K562 (cell line): ENCODE results near the gene ATP4B. TPM values are rescaled to one million over a fixed set of nuclear protein-coding genes. Genes with fewer than 3 reads are reported as not detected.

Experiments used
- ATAC-seq: fragments of 200-7000 bp; cut with Tn5 transposase; 3 replicates; pipeline ENCODE4 v1.9.1; 2020; ENCODE audit warnings: moderate library complexity
- BruUV-seq: library from RNA; stranded (reverse); fragments of 400-500 nt; replicated peaks from 2 replicates; lab custom pipeline; 2021; lab: Mats Ljungman, UMichigan
- CTCF ChIA-PET: fragments of 300-600 bp; formaldehyde crosslinking; extraction: SDS; loops from one replicate; lab custom pipeline; 2021; ENCODE audit warnings: low intra/inter-chr PET ratio; lab: Yijun Ruan, JAX
- POLR2A ChIA-PET: fragments of 300-600, 350-650 bp; sonication (Branson Sonifier 250); formaldehyde crosslinking; extraction: SDS; loops from one replicate; lab custom pipeline; 2021; ENCODE audit warnings: antibody characterized with exemption, inconsistent platforms; lab: Yijun Ruan, JAX
- DNase-seq, 4 experiments: peaks; one replicate each; pipeline versions ENCODE4 v3.0.0 to v3.0.0-alpha.2; 2011 to 2018; ENCODE audit warnings: low spot score in 3 of 4, mixed read lengths in 3 of 4; ENCODE audit errors: extremely low read depth in 1 of 4
- FAIRE-seq: peaks from 2 replicates; lab custom pipeline; 2011; peaks lifted over from hg19 to GRCh38; lab: Jason Lieb, UNC
- H2AFZ ChIP-seq: 2 replicates; pipeline ENCODE4 v1.6.0; 2011; ENCODE audit warnings: low read depth, low read length, control low read depth, inconsistent platforms
- H3K27ac ChIP-seq: fragments of 200-600 bp; 3 replicates; pipeline ENCODE4 v1.8.0; 2011; ENCODE audit warnings: low read depth, mild to moderate bottlenecking, control low read depth, inconsistent platforms, low read length, moderate library complexity, mixed read lengths; ENCODE audit errors: extremely low read depth
- H3K27me3 ChIP-seq, 2 experiments: fragments of 300-600 bp in 1 of 2; 2 replicates in 1 of 2; 3 replicates in 1 of 2; pipeline versions ENCODE4 v1.6.0 to v1.8.0; 2011; ENCODE audit warnings: inconsistent platforms in 2 of 2, low read length in 2 of 2, mild to moderate bottlenecking in 1 of 2, mixed read lengths in 1 of 2, moderate library complexity in 1 of 2; ENCODE audit not compliant: control insufficient read depth in 2 of 2, insufficient read depth in 2 of 2
- H3K36me3 ChIP-seq: fragments of 300-600 bp; 3 replicates; pipeline ENCODE4 v1.8.0; 2011; ENCODE audit warnings: mild to moderate bottlenecking, low read length, inconsistent platforms; ENCODE audit not compliant: control insufficient read depth, insufficient read depth
- H3K4me1 ChIP-seq, 2 experiments: fragments of 200-600 bp in 1 of 2; replicated peaks in 1 of 2; 2 replicates in 1 of 2; 3 replicates in 1 of 2; pipeline versions ENCODE4 v1.5.1 to v1.8.0; 2011; ENCODE audit warnings: inconsistent platforms in 2 of 2, low read length in 2 of 2, mild to moderate bottlenecking in 1 of 2, mixed read lengths in 1 of 2, moderate library complexity in 1 of 2; ENCODE audit not compliant: control insufficient read depth in 2 of 2, insufficient read depth in 2 of 2
- H3K4me2 ChIP-seq: 2 replicates; pipeline ENCODE4 v1.6.1; 2011; ENCODE audit warnings: low read length, control low read depth, inconsistent platforms, mixed read lengths; ENCODE audit not compliant: insufficient read depth
- H3K4me3 ChIP-seq: fragments of 200-600 bp; sonication (generic), shearing (Covaris generic); 2 replicates; pipeline ENCODE4 v1.5.1; 2016; ENCODE audit warnings: control low read depth, inconsistent platforms
- H3K79me2 ChIP-seq: fragments of 200-600 bp; 3 replicates; pipeline ENCODE4 v1.8.0; 2011; ENCODE audit warnings: low read length, inconsistent platforms; ENCODE audit not compliant: control insufficient read depth, insufficient read depth
- H3K9ac ChIP-seq, 2 experiments: 2 replicates each; pipeline versions ENCODE4 v1.6.0 to v1.6.1; 2011; ENCODE audit warnings: low read depth in 2 of 2, low read length in 2 of 2, control low read depth in 1 of 2, inconsistent platforms in 1 of 2, mild to moderate bottlenecking in 1 of 2, mixed read lengths in 1 of 2; ENCODE audit not compliant: insufficient read depth in 1 of 2
- H3K9me1 ChIP-seq: one replicate; pipeline ENCODE4 v1.6.0; 2011; ENCODE audit warnings: inconsistent platforms, mild to moderate bottlenecking, low read length, moderate library complexity; ENCODE audit not compliant: control insufficient read depth, insufficient read depth
- H3K9me3 ChIP-seq: replicated peaks from 2 replicates; pipeline ENCODE4 v1.5.1; 2011; ENCODE audit warnings: low read depth, low read length, inconsistent platforms; ENCODE audit not compliant: control insufficient read depth, insufficient read depth
- H4K20me1 ChIP-seq: replicated peaks from 2 replicates; pipeline ENCODE4 v1.6.1; 2011; ENCODE audit warnings: low read length, inconsistent platforms, mixed read lengths; ENCODE audit not compliant: control insufficient read depth, insufficient read depth
- ILK ChIP-seq: fragments of 450-650 bp; IDR thresholded peaks from 2 replicates; pipeline ENCODE4 v1.6.1; 2016; ENCODE audit warnings: missing genetic modification characterization, low read depth, mild to moderate bottlenecking, missing compliant biosample characterization, moderate library complexity, borderline replicate concordance
- POLR2G ChIP-seq: fragments of 200-400 bp; formaldehyde crosslinking; IDR thresholded peaks from 2 replicates; pipeline ENCODE4 v1.6.1; 2017; ENCODE audit warnings: low read depth, mild to moderate bottlenecking, antibody characterized with exemption, low read length, moderate library complexity
- PURB ChIP-seq: sonication (generic); formaldehyde crosslinking; IDR thresholded peaks from 2 replicates; pipeline ENCODE4 v1.9.0; 2021; ENCODE audit warnings: low read depth, mild to moderate bottlenecking, missing genetic modification reagents
- ZNF253 ChIP-seq: fragments of 250-450 bp; sonication (Bioruptor Pico); conservative IDR thresholded peaks from 2 replicates; pipeline ENCODE4 v1.6.1; 2021; ENCODE audit warnings: mild to moderate bottlenecking
- WGBS: fragments of 100-300 bp; shearing (Covaris generic); methylation state at CpG from one replicate; pipeline ENCODE4 v1.1.6; 2016; ENCODE audit warnings: low coverage, mixed read lengths; ENCODE audit not compliant: insufficient coverage; ENCODE audit errors: missing lambda C conversion rate; 5-methylcytosine and 5-hydroxymethylcytosine counted together
- in situ Hi-C: fragments of 300-500 bp; cut with MboI; formaldehyde crosslinking; loops from 4 replicates; pipeline ENCODE4 v1.15.0; 2018; ENCODE audit warnings: inconsistent platforms, mixed read lengths
- intact Hi-C: fragments of 100-400 bp; cut with micrococcal nuclease; formaldehyde crosslinking; loops from 2 replicates; pipeline ENCODE4 v1.14.2; 2022
- polyA plus RNA-seq, 8 experiments: library from polyadenylated mRNA; depleted of rRNA in 4 of 8; stranded (reverse) in 5 of 8; unstranded in 3 of 8; fragments of >200 nt; fragmentation: Nextera tagmentation in 2 of 8; fragmentation: Illumina TruSeq in 1 of 8; extraction: Ambion mirVana in 2 of 8; extraction: Trizol in 1 of 8; gene quantifications; 2 replicates each; pipeline versions ENCODE4 v1.2.1 to v1.2.3, GENCODE V29; 2011 to 2014; ENCODE audit warnings: inconsistent platforms in 1 of 8, missing spikeins in 1 of 8
- total RNA-seq, 7 experiments: library from RNA; depleted of rRNA in 6 of 7; stranded (reverse); fragments of >200 nt in 6 of 7; fragmentation: Illumina TruSeq in 2 of 7; extraction: Trizol in 2 of 7; gene quantifications; 2 replicates each; pipeline versions ENCODE4 v1.2.1 to v1.2.3, GENCODE V29; 2011 to 2021; ENCODE audit warnings: low replicate concordance in 1 of 7

Gene ATP4B
- total and polyA plus RNA-seq, 9 of the 15 experiments (the other 6 are each of a cell fraction or from before 2014, with no cell fraction given) = not detected

GRCh38 chr13:113607056-113607888 is 50.7 kb downstream of the ATP4B start:
- intact Hi-C loops = no loop called here
- no peak overlapping the region for H3K9ac ChIP-seq
- H3K27me3 ChIP-seq = no peaks in the 10 kb centered on the region
- H3K4me1 ChIP-seq = peaks cover 0 to 6% of the 10 kb centered on the region in 2 experiments; a peak in 2 of 5 replicates
- no TSS peak for BruUV-seq
- in situ Hi-C loops = no loop called here
- H3K9me1 ChIP-seq = no peaks in the 10 kb centered on the region
- H3K4me2 ChIP-seq = no peak overlapping the region
- H3K9me3 ChIP-seq = no peaks in the 10 kb centered on the region
- TF ChIP-seq ILK (tag) = no peak
- TF ChIP-seq POLR2G = peak; percentile 9; the same call in 1 of the 2 replicates
- TF ChIP-seq PURB = no peak
- no peak for TF ChIP-seq ZNF253 (CRISPR knock-in tag)
- FAIRE-seq (no peak), DNase-seq (no peak), ATAC-seq (no peak)
- peaks cover 91% of the 10 kb centered on the region for H3K79me2 ChIP-seq
- no peak overlapping the region for H3K4me3 ChIP-seq
- ChIA-PET POLR2A (no interaction called here), CTCF (no interaction called here)
- H3K36me3 ChIP-seq = peaks cover 61% of the 10 kb centered on the region; the same call in 2 of the 3 replicates
- H2AFZ ChIP-seq = no peak overlapping the region
- H4K20me1 ChIP-seq = no peaks in the 10 kb centered on the region; the same call in 1 of the 2 replicates
- 87% methylated on average over 17 of the region's 28 CpGs for WGBS
- no peak overlapping the region for H3K27ac ChIP-seq
